ENCODE measurements around the gene RBBP5. TPM values are rescaled to one million over a fixed set of nuclear protein-coding genes. Genes with fewer than 3 reads are reported as not detected.

RBBP5 gene
- total RNA-seq, 4 donors from 2014 or later = 19.4 to 86.5 (median 41.6) TPM

DNA sequence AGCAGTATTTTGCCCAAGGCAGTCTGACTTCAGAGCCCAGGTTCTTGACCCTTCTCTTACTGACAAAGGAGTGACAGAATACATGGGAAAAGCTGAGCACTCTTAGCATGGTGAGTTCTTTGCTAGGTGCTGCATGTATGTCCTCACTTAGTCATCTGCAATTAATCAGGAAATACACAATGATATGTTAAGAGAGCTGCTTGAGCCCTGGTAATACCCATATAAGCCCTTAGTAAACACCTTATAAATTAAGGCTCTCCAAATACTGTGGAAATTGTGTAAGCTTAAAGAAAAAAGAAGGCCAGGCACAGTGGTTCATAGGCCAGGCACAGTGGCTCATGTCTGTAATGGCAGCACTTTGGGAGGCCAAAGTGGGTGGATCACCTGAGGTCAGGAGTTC lies 23.5 kb downstream of the RBBP5 start:
- Histone ChIP-seq H3K4me1 (no peaks in the 10 kb centered on the region), H3K27me3 (no peaks in the 10 kb centered on the region), H3K36me3 (peaks cover 87 to 92% of the 10 kb centered on the region in 2 donors), H3K9me3 (no peaks in the 10 kb centered on the region), H3K27ac (no peak overlapping the region), H3K4me3 (replicated peaks in 1 of 3) (no peak overlapping the region)
- TF ChIP-seq POLR2A (IDR thresholded peaks at IDR 0.05) = no peak
- TF ChIP-seq, protein P1, sequence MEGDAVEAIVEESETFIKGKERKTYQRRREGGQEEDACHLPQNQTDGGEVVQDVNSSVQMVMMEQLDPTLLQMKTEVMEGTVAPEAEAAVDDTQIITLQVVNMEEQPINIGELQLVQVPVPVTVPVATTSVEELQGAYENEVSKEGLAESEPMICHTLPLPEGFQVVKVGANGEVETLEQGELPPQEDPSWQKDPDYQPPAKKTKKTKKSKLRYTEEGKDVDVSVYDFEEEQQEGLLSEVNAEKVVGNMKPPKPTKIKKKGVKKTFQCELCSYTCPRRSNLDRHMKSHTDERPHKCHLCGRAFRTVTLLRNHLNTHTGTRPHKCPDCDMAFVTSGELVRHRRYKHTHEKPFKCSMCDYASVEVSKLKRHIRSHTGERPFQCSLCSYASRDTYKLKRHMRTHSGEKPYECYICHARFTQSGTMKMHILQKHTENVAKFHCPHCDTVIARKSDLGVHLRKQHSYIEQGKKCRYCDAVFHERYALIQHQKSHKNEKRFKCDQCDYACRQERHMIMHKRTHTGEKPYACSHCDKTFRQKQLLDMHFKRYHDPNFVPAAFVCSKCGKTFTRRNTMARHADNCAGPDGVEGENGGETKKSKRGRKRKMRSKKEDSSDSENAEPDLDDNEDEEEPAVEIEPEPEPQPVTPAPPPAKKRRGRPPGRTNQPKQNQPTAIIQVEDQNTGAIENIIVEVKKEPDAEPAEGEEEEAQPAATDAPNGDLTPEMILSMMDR (IDR thresholded peaks at IDR 0.05) = no peak
- no peak for DNase-seq
- intact Hi-C loops (cut with DNase I) = no loop called here

GRCh38 chr1:205095422-205095821 lies 26.4 kb downstream of the RBBP5 start:
- Histone ChIP-seq H3K4me3 (replicated peaks in 1 of 3) (no peak overlapping the region), H3K27ac (no peak overlapping the region), H3K27me3 (no peaks in the 10 kb centered on the region), H3K4me1 (no peaks in the 10 kb centered on the region), H3K9me3 (no peaks in the 10 kb centered on the region), H3K36me3 (peaks cover 61 to 67% of the 10 kb centered on the region in 2 donors)
- intact Hi-C loops (cut with DNase I) = no loop called here
- TF ChIP-seq, protein P1 (IDR thresholded peaks at IDR 0.05) = no peak
- no peak for TF ChIP-seq POLR2A (IDR thresholded peaks at IDR 0.05)
- DNase-seq = no peak

DNA sequence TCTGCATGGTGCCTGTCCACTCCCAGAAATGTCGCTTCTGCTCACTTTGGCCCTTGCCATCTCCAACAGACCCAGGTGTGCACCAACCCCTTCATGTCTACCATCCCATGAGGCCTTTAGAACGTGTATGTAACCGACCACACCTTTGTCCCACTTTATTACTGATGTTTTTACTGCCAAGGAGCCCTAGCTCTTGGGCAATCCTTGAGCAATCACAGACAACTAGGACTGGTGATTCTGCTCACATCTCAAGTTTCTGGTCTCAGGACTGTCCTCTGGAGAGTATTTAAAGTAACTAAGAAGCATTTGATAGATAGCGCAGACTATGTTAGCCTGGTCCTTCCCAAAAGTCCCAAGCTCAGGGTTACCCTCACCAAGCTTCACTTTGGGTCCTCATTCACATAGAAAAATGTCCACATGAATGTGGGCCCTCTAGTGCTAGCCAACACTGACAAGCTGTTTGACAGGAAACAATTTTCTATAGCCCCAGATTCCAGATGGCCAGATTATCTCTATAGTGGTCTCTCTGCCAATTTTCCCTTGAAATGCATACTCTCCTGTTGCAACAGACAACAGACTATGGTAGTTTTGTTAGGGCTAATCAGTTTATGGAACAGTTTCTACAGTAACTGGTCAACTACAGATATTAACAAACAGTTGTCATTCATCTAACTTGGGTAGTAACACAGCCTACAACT lies 30.6 kb downstream of the RBBP5 start:
- no peak overlapping the region for H3K27ac ChIP-seq
- intact Hi-C loops (cut with DNase I) = no loop called here
- TF ChIP-seq, protein P1 (IDR thresholded peaks at IDR 0.05) = no peak
- TF ChIP-seq POLR2A (IDR thresholded peaks at IDR 0.05) = no peak
- no peak overlapping the region for H3K4me3 ChIP-seq (replicated peaks in 1 of 3)
- 79 to 85% methylated on average over 4 of the region's 4 CpGs for WGBS, 2 donors
- no peaks in the 10 kb centered on the region for H3K27me3 ChIP-seq
- H3K9me3 ChIP-seq = no peaks in the 10 kb centered on the region
- no peaks in the 10 kb centered on the region for H3K4me1 ChIP-seq
- peaks cover 31 to 44% of the 10 kb centered on the region in 2 donors for H3K36me3 ChIP-seq
- DNase-seq = no peak

- Histone ChIP-seq H3K9me3 (no peaks in the 10 kb centered on the region), H3K27ac (no peak overlapping the region), H3K4me1 (no peaks in the 10 kb centered on the region), H3K27me3 (no peaks in the 10 kb centered on the region), H3K4me3 (replicated peaks in 1 of 3) (no peak overlapping the region), H3K36me3 (peaks cover 17 to 27% of the 10 kb centered on the region in 2 donors)
- intact Hi-C loops (cut with DNase I) = no loop called here
- DNase-seq = no peak
- WGBS, 2 donors = 93 to 94% methylated on average over 3 of the region's 3 CpGs
- TF ChIP-seq, protein P1 (IDR thresholded peaks at IDR 0.05) = no peak
- TF ChIP-seq POLR2A (IDR thresholded peaks at IDR 0.05) = no peak
Measured at GRCh38 chr1:205088341-205088740, 33.4 kb downstream of the RBBP5 start.

GRCh38 chr1:205084360-205084759 lies 37.4 kb downstream of the RBBP5 start, which contains the start of gene TMEM81:
Gene TMEM81, minus strand, starts transcription at chr1:205084460. Its CDS starts 140 bp downstream, at chr1:205084320.
- WGBS, 2 donors = 93 to 98% methylated on average over 2 of the region's 2 CpGs
- peaks cover 17 to 27% of the 10 kb centered on the region in 2 donors for H3K36me3 ChIP-seq

More at GRCh38 chr1:205084360-205084759, 37.4 kb downstream of the RBBP5 start, which contains the start of gene TMEM81:
- H3K9me3 ChIP-seq = no peaks in the 10 kb centered on the region
- DNase-seq = no peak
- intact Hi-C loops (cut with DNase I) = no loop called here
- H3K4me1 ChIP-seq = no peaks in the 10 kb centered on the region
- no peak within 1 kb of the TSS for H3K27ac ChIP-seq
- H3K27me3 ChIP-seq = no peaks in the 10 kb centered on the region
- no peak within 1 kb of the TSS for H3K4me3 ChIP-seq (replicated peaks in 1 of 3)
- TF ChIP-seq POLR2A (IDR thresholded peaks at IDR 0.05) = no peak
- TF ChIP-seq, protein P1 (IDR thresholded peaks at IDR 0.05) = no peak
